NCI-H1048 (cell line): ENCODE data around the gene RECQL.

Experiments
- DNase-seq: peaks from one replicate; lab custom pipeline; 2025; lab: John Stamatoyannopoulos, UW

Gene RECQL

GRCh38 chr12:21501258-21502163, at the start of gene RECQL, which contains the start of gene GOLT1B:
RECQL (minus strand) TSS chr12:21501635; CDS start chr12:21499570, 2,065 bp downstream.
GOLT1B (plus strand) TSS chr12:21501789; CDS start chr12:21501924, 135 bp downstream.
- DNase-seq = peak; percentile 96

- no peak for DNase-seq
These were observed 46.0 kb upstream of the RECQL start for GRCh38 chr12:21547437-21547836.

- no peak for DNase-seq
These were observed 45.3 kb upstream of the RECQL start for GRCh38 chr12:21546716-21547115.

GRCh38 chr12:21545557-21545956, 44.1 kb upstream of the RECQL start:
- no peak for DNase-seq

GRCh38 chr12:21543151-21543550, 41.7 kb upstream of the RECQL start:
- no peak for DNase-seq

- no peak for DNase-seq
These were observed 41.0 kb upstream of the RECQL start for GRCh38 chr12:21542403-21542802.

- no peak for DNase-seq
These were observed 40.3 kb upstream of the RECQL start for GRCh38 chr12:21541773-21542172.

GRCh38 chr12:21539797-21540196, 38.4 kb upstream of the RECQL start:
- no peak for DNase-seq

GRCh38 chr12:21538061-21538653, 36.7 kb upstream of the RECQL start:
- DNase-seq = no peak

GRCh38 chr12:21529456-21529855, 28.0 kb upstream of the RECQL start:
- no peak for DNase-seq

GRCh38 chr12:21528953-21529352, 27.5 kb upstream of the RECQL start:
- no peak for DNase-seq

- DNase-seq = no peak
These were observed 26.2 kb upstream of the RECQL start for GRCh38 chr12:21527451-21528180.

GRCh38 chr12:21526721-21527345, 25.4 kb upstream of the RECQL start:
- DNase-seq = no peak

GRCh38 chr12:21526053-21526452, 24.6 kb upstream of the RECQL start, which contains the start of gene SPX:
SPX (plus strand) TSS chr12:21526296; CDS start chr12:21526473, 177 bp downstream.
- DNase-seq = no peak

- no peak for DNase-seq
These were observed 21.7 kb upstream of the RECQL start for GRCh38 chr12:21523148-21523547.

GRCh38 chr12:21521541-21521940, 20.1 kb upstream of the RECQL start:
- DNase-seq = no peak

GRCh38 chr12:21518451-21518850, 17.0 kb upstream of the RECQL start:
- no peak for DNase-seq

GRCh38 chr12:21516281-21516680, 14.8 kb upstream of the RECQL start:
- DNase-seq = no peak

- DNase-seq = no peak
These were observed 8.3 kb upstream of the RECQL start for GRCh38 chr12:21509768-21510167.

GRCh38 chr12:21507849-21508248, 6.4 kb upstream of the RECQL start:
- no peak for DNase-seq

GRCh38 chr12:21505888-21506287, 4.5 kb upstream of the RECQL start:
- DNase-seq = no peak

- DNase-seq = no peak
These were observed 1.4 kb upstream of the RECQL start for GRCh38 chr12:21502872-21503271.
